ENCODE data around the gene ETFB. TPM values are rescaled to one million over a fixed set of nuclear protein-coding genes. Genes with fewer than 3 reads are reported as not detected.
A peak's percentile ranks its signal among the peaks of the same experiment; 100 is the strongest.

The ETFB gene
- polyA plus RNA-seq, 1 donor: 145 TPM

DNA sequence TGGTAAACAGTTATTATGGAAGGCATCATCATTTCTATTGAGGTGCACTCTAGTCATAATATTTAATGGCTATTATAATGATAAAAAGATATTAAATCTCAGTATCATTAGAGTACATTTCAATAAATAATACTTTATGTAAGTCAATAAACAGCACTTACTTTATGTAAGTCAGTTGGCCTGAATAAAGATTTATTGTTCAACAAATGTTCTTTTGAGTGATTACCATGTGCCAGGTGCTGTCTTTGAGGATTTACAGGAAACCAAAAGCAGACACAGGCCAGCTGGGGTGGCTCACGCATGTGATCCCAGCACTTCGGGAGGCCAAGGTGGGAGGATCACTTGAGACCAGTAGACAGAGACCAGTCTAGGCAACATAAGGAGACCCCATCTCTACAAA, 11.2 kb upstream of the ETFB start:
- Histone ChIP-seq H3K27ac (ENCODE audit: low read length) (no peak overlapping the region), H3K27me3 (ENCODE audit: control insufficient read depth, insufficient read depth, low read length) (no peaks in the 10 kb centered on the region), H3K4me1 (ENCODE audit: control insufficient read depth, insufficient read depth, low read length) (no peaks in the 10 kb centered on the region), H3K9me3 (ENCODE audit: control insufficient read depth, low read depth, low read length) (no peaks in the 10 kb centered on the region), H3K36me3 (ENCODE audit: control insufficient read depth, insufficient read depth, low read length) (no peaks in the 10 kb centered on the region), H3K4me3 (ENCODE audit: low read length) (no peak overlapping the region)
- DNase-seq: no peak
- no CpG with 5 or more reads among the region's 2 CpGs for WGBS (ENCODE audit: insufficient coverage, low lambda C conversion rate)

DNA sequence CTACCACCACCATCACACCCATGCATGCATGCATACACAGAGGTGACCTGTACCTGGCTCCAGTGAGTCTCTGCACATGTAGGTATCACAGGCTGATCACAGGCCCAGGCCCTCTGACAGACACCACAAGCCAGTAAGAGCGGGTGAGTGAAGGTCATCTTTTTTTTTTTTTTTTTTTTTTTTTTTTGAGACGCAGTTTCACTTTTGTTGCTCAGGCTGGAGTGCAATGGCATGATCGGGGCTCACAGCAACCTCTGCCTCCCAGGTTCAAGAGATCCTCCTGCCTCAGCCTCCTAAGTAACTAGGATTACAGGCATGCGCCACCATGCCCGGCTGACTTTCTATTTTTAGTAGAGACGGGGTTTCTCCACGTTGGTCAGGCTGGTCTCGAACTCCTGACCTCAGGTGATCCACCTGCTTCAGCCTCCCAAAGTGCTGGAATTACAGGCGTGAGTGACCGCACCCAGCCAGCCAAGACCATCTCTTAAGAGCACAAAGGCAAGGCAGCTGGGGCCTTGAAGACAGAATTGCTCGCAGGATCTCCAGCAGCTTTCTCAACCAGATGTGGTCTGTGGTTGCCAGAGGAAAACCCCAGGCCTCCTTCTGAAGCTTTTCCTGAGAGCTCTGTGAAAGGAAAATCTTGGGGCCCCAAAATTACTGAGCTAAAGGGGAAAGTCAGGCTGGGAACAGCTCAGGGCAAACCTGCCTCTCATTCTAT, 9.5 kb upstream of the ETFB start:
- WGBS (ENCODE audit: insufficient coverage, low lambda C conversion rate): no CpG with 5 or more reads among the region's 11 CpGs
- Histone ChIP-seq H3K9me3 (ENCODE audit: control insufficient read depth, low read depth, low read length) (no peaks in the 10 kb centered on the region), H3K36me3 (ENCODE audit: control insufficient read depth, insufficient read depth, low read length) (no peaks in the 10 kb centered on the region), H3K4me3 (ENCODE audit: low read length) (no peak overlapping the region), H3K4me1 (ENCODE audit: control insufficient read depth, insufficient read depth, low read length) (no peaks in the 10 kb centered on the region), H3K27ac (ENCODE audit: low read length) (no peak overlapping the region), H3K27me3 (ENCODE audit: control insufficient read depth, insufficient read depth, low read length) (no peaks in the 10 kb centered on the region)
- peak in 1 of 2 donors; percentile 57 for DNase-seq

DNA sequence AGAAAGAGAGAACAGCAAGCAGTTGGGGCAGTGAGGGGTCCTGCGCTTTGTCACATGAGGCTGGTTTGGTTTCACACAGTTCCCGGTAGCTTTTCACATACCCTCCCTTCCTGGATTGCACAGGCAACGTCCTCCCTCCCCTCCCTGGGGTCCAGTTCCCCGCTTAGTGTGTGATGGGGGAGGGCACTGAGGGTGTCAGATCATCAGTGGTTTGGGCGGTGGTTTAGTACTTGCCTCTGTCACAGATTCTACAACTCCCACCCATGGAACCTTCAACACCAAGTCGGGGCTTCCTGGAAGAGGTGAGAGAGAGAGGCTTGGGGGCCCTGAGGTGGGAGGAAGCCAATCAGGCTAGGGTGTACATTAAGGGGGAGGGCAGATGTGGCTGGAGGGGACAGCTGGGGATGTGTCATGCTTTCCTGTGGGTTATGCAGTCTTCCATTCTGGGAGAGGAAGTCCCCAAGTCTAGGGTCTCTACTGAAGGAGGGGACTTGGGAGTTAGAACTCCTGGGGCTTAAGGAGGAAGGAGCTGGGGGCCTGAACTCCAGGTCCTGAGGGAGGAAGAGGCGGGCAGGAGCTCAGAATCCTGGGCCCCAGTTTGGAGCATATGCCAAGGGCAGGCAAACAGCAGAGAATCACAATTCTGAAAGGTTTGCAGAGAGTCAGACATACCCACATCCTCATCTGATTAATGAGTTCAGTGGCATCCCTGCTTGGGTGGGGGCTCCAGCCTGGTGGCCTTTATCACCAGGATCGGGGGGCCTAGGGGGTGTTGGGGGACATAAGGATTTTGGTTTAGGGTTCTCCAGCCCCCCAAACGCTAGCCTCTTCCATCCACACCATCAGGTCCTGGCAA, 6.7 kb upstream of the ETFB start, which contains the start of gene NKG7:
TSS of gene NKG7 (minus strand) at position 6 of the 856 bp plus-strand sequence. CDS start 119 bp downstream, outside the sequence.
- Histone ChIP-seq H3K36me3 (ENCODE audit: control insufficient read depth, insufficient read depth, low read length) (no peaks in the 10 kb centered on the region), H3K9me3 (ENCODE audit: control insufficient read depth, low read depth, low read length) (no peaks in the 10 kb centered on the region), H3K4me3 (ENCODE audit: low read length) (no peak within 1 kb of the TSS), H3K27ac (ENCODE audit: low read length) (no peak within 1 kb of the TSS), H3K4me1 (ENCODE audit: control insufficient read depth, insufficient read depth, low read length) (peaks cover 7% of the 10 kb centered on the region), H3K27me3 (ENCODE audit: control insufficient read depth, insufficient read depth, low read length) (no peaks in the 10 kb centered on the region)
- peak in 1 of 2 donors; percentile 17 for DNase-seq
- no CpG with 5 or more reads among the region's 9 CpGs for WGBS (ENCODE audit: insufficient coverage, low lambda C conversion rate)

DNA sequence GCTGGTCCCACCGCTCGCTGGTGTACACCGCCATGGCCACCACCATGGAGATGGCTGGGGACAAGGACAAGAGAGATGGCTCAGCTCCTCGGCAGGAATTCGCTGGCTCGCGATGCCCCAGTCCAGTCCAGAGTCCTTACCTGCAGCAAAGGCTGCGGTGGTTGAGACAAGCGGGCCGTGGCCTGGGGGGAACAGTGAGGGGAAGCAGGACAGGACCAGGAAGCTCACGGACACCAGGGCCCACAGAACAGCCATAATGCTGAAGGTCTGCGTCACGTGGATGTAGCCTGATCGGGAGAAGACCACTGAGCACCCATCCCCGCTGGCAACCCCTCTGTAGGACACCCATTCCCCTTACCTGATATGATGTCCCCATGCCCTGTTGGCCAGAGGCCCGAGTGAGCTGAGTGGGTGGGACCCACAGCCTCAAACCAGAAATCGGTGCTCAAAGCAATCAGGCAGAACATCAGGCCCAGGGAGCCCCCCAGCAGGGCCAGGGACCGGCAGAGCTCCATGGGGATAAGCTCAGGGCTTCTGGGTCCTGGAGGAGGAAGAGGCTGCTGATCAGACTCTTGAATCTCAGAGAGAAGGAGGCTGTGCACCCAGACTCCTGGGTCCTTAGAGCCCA, 5.9 kb upstream of the ETFB start:
- H3K27me3 ChIP-seq (ENCODE audit: control insufficient read depth, insufficient read depth, low read length): no peaks in the 10 kb centered on the region
- H3K4me3 ChIP-seq (ENCODE audit: low read length): no peak overlapping the region
- no peak for DNase-seq
- peaks cover 7% of the 10 kb centered on the region for H3K4me1 ChIP-seq (ENCODE audit: control insufficient read depth, insufficient read depth, low read length)
- H3K27ac ChIP-seq (ENCODE audit: low read length): no peak overlapping the region
- no peaks in the 10 kb centered on the region for H3K9me3 ChIP-seq (ENCODE audit: control insufficient read depth, low read depth, low read length)
- no CpG with 5 or more reads among the region's 18 CpGs for WGBS (ENCODE audit: insufficient coverage, low lambda C conversion rate)
- no peaks in the 10 kb centered on the region for H3K36me3 ChIP-seq (ENCODE audit: control insufficient read depth, insufficient read depth, low read length)

DNA sequence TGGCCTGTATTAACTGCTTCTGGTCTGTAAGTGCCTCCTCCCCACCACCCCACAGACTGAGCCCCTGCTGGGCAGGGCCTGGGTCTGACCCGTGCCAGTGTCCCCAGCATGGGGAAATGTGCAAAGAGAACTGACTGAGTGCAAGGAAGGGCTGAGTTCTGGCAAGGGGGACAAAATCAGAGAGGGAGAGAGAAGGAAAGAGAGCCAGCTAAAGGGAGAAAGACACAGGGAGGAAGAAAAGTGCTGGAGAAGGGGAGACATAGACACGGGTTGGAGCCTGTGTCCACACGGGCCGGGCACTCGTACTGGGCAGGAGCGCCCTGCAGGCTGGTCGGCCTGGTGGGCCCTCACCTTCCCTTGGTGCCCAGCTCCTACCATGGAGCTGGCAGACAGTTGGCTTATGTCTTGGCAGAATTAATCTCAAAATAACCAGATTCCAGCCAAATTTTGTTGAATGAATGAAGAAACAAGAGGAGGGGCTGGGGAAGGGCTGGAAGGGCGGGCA, 5.0 kb upstream of the ETFB start:
- Histone ChIP-seq H3K4me1 (ENCODE audit: control insufficient read depth, insufficient read depth, low read length) (peaks cover 7% of the 10 kb centered on the region), H3K27ac (ENCODE audit: low read length) (no peak overlapping the region), H3K27me3 (ENCODE audit: control insufficient read depth, insufficient read depth, low read length) (no peaks in the 10 kb centered on the region), H3K36me3 (ENCODE audit: control insufficient read depth, insufficient read depth, low read length) (no peaks in the 10 kb centered on the region), H3K9me3 (ENCODE audit: control insufficient read depth, low read depth, low read length) (no peaks in the 10 kb centered on the region), H3K4me3 (ENCODE audit: low read length) (no peak overlapping the region)
- DNase-seq: no peak
- WGBS (ENCODE audit: insufficient coverage, low lambda C conversion rate): no CpG with 5 or more reads among the region's 8 CpGs

DNA sequence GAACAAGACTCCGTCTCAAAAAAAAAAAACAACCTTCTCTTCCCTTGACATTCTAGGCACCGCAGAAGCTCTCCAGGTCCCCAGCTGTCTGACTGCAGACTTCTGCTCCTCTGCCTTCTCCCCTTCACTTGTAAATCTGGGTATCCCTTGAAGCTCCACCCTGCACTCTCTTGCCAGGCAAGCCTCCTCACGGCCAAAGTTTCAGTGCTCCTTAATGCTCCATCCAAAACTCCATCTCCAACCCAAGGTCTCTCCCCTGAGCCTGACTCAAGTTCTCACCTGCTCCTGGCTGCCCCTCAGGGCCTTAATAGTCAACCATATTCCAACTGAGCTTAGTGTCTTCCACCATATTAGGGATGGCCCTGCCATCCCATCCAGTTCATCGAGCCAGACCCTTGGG, 4.0 kb upstream of the ETFB start:
- no peaks in the 10 kb centered on the region for H3K36me3 ChIP-seq (ENCODE audit: control insufficient read depth, insufficient read depth, low read length)
- WGBS (ENCODE audit: insufficient coverage, low lambda C conversion rate): no CpG with 5 or more reads among the region's 4 CpGs
- H3K9me3 ChIP-seq (ENCODE audit: control insufficient read depth, low read depth, low read length): no peaks in the 10 kb centered on the region
- no peaks in the 10 kb centered on the region for H3K27me3 ChIP-seq (ENCODE audit: control insufficient read depth, insufficient read depth, low read length)
- no peak overlapping the region for H3K27ac ChIP-seq (ENCODE audit: low read length)
- H3K4me3 ChIP-seq (ENCODE audit: low read length): no peak overlapping the region
- H3K4me1 ChIP-seq (ENCODE audit: control insufficient read depth, insufficient read depth, low read length): peaks cover 7% of the 10 kb centered on the region
- no peak for DNase-seq

DNA sequence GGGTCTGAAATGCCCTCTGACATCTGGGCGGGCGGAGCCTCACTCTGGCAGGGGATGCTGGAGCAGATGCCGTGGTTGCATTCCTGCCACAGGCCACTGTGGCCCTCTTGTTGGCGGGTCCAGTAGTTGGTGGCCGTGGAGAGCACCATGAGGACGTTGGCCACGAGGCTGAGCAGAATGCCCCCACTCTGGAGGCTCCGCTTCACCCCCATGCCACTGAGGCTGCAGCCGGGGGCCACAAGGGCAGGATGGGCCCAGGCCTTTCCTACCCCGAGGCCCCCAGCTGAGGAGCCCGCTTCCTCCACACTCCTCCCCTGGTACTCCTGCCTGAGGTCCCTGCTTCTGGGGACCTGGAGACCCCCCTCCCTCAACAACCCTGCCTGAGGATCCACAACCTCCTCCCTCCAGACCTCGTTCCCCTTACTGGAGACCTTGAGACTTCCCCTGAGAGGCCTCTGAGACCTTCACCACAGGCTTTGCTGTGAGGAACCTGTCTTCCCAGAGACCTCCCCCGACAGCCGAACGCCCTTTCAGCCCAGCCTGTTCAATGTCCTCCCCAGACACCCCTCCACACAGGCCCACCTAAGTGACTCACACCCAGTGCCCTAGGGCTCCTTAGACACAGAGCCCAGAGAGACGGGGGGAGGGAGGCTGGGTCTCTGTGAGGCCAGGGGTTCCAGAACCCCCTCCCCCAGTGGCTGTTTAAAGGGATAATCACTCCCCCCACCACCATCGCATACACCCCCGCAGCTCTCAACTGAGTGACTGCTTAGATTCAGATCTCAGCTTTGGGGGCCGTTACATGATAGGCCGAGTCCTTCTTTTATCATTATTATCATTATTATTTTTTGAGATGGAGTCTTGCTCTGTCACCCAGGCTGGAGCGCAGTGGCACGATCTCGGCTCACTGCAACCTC, 2.4 kb upstream of the ETFB start, which contains the start of gene CLDND2:
TSS of gene CLDND2 (minus strand) at position 638 of the 917 bp plus-strand sequence. CDS start at position 212, 426 bp downstream.
- Histone ChIP-seq H3K4me1 (ENCODE audit: control insufficient read depth, insufficient read depth, low read length) (peaks cover 17% of the 10 kb centered on the region), H3K27me3 (ENCODE audit: control insufficient read depth, insufficient read depth, low read length) (no peaks in the 10 kb centered on the region), H3K9me3 (ENCODE audit: control insufficient read depth, low read depth, low read length) (no peaks in the 10 kb centered on the region), H3K4me3 (ENCODE audit: low read length) (peak within 1 kb of the TSS; percentile 62), H3K27ac (ENCODE audit: low read length) (peak within 1 kb of the TSS; percentile 78), H3K36me3 (ENCODE audit: control insufficient read depth, insufficient read depth, low read length) (no peaks in the 10 kb centered on the region)
- WGBS (ENCODE audit: insufficient coverage, low lambda C conversion rate): no CpG with 5 or more reads among the region's 23 CpGs
- DNase-seq: peak in 1 of 2 donors; percentile 21

DNA sequence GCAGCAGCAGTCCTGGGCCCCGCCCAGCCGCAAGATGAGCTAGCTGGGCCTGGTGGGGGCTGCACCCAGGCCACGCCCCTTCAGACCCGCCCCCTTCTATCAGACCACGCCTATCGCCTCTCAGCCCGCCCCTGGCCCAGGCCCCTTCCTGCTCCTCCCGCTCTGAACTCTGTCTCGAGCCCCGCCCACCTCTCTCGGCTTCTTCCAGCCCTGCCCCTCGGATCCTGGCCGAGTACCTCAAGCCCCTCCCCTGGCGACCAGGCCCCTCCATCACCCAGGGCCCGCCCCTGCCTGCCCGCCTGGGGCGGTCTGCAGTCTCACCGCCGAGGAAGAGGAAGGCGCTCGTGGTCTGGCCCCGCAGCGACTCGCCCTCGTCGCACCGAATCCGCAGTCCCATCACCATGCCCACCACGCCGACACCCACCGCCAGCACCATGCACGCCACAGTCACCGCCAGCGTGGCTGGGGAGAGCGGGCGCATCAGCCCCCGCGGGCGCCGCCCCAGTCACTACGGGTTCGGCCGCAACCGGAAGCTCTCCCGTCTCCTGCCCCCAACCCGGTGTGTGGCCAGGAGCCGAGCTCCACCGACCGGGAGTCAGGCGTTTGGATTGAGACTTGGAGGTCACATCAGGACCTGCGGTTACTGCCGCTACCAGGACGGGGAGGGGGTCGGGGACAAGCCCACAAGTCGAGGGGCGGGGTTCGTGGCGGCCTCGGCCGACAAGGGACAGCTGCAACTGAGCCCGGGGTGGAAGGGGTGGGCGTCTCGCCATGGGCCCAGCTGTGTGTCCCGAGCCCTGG, 1.6 kb upstream of the ETFB start:
- Histone ChIP-seq H3K4me1 (ENCODE audit: control insufficient read depth, insufficient read depth, low read length) (peaks cover 25% of the 10 kb centered on the region), H3K27me3 (ENCODE audit: control insufficient read depth, insufficient read depth, low read length) (no peaks in the 10 kb centered on the region), H3K36me3 (ENCODE audit: control insufficient read depth, insufficient read depth, low read length) (no peaks in the 10 kb centered on the region), H3K4me3 (ENCODE audit: low read length) (peak overlapping the region; percentile 62), H3K9me3 (ENCODE audit: control insufficient read depth, low read depth, low read length) (no peaks in the 10 kb centered on the region), H3K27ac (ENCODE audit: low read length) (peak overlapping the region; percentile 98)
- DNase-seq: peak; percentile 99 to 100
- no CpG with 5 or more reads among the region's 64 CpGs for WGBS (ENCODE audit: insufficient coverage, low lambda C conversion rate)

DNA sequence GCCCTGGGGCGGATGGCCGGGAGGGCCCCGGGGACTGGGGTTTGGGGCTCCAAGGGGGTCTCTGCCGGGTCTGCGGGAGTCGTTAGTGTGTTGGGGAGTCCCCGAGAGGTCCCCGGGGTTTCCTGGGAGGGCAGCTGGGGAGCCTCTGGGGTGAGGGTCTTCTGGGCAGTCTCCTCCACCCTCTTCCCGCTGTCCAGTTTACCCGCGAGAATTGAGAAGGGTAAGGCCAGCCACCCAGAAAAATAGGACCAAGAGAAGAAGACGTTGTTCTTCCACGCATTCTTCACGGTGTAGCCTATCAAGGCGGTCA, 1.0 kb upstream of the ETFB start:
- DNase-seq: no peak
- Histone ChIP-seq H3K27me3 (ENCODE audit: control insufficient read depth, insufficient read depth, low read length) (no peaks in the 10 kb centered on the region), H3K4me1 (ENCODE audit: control insufficient read depth, insufficient read depth, low read length) (peaks cover 31% of the 10 kb centered on the region), H3K9me3 (ENCODE audit: control insufficient read depth, low read depth, low read length) (no peaks in the 10 kb centered on the region), H3K4me3 (ENCODE audit: low read length) (peak overlapping the region; percentile 62), H3K27ac (ENCODE audit: low read length) (peak overlapping the region; percentile 98), H3K36me3 (ENCODE audit: control insufficient read depth, insufficient read depth, low read length) (no peaks in the 10 kb centered on the region)
- no CpG with 5 or more reads among the region's 15 CpGs for WGBS (ENCODE audit: insufficient coverage, low lambda C conversion rate)
